IPS DF 6.9 (cell line): ENCODE measurements around the gene IGFN1.

ENCODE experiments used
- DNase-seq: peaks from one replicate; pipeline ENCODE4 v3.0.0-alpha.2; 2013; ENCODE audit warnings: low read depth, low spot score
- H3K27ac ChIP-seq: one replicate; pipeline ENCODE4 v1.5.1; 2013; ENCODE audit warnings: low read length, control low read depth
- H3K27me3 ChIP-seq: 2 replicates; pipeline ENCODE4 v1.6.1; 2013; ENCODE audit warnings: mild to moderate bottlenecking, low read length; ENCODE audit not compliant: control insufficient read depth, insufficient read depth
- H3K36me3 ChIP-seq: 2 replicates; pipeline ENCODE4 v1.6.1; 2013; ENCODE audit warnings: low read length; ENCODE audit not compliant: control insufficient read depth, insufficient read depth
- H3K4me1 ChIP-seq: 2 replicates; pipeline ENCODE4 v1.6.1; 2013; ENCODE audit warnings: low read length; ENCODE audit not compliant: control insufficient read depth, insufficient read depth
- H3K4me3 ChIP-seq: 2 replicates; pipeline ENCODE4 v1.5.1; 2013; ENCODE audit warnings: mild to moderate bottlenecking, low read length
- H3K9me3 ChIP-seq: 2 replicates; pipeline ENCODE4 v1.6.1; 2013; ENCODE audit warnings: low read length, inconsistent platforms; ENCODE audit not compliant: control insufficient read depth, insufficient read depth
- WGBS: extraction: QIAGEN DNeasy Blood & Tissue Kit; methylation state at CpG from one replicate; pipeline ENCODE4 v1.1.7; 2013; ENCODE audit warnings: mixed read lengths, missing lambda C conversion rate; ENCODE audit not compliant: insufficient read length, insufficient coverage; 5-methylcytosine and 5-hydroxymethylcytosine counted together

Gene IGFN1

GRCh38 chr1:201205036-201205435, 14.4 kb downstream of the IGFN1 start:
- Histone ChIP-seq H3K4me1 (no peaks in the 10 kb centered on the region), H3K36me3 (no peaks in the 10 kb centered on the region), H3K9me3 (no peaks in the 10 kb centered on the region), H3K27ac (no peak overlapping the region), H3K27me3 (no peaks in the 10 kb centered on the region), H3K4me3 (no peak overlapping the region)
- DNase-seq: no peak
- WGBS: no CpG with 5 or more reads among the region's 13 CpGs

GRCh38 chr1:201206176-201206575, 15.6 kb downstream of the IGFN1 start:
- H3K9me3 ChIP-seq: no peaks in the 10 kb centered on the region
- no peaks in the 10 kb centered on the region for H3K27me3 ChIP-seq
- no peak for DNase-seq
- H3K4me1 ChIP-seq: no peaks in the 10 kb centered on the region
- H3K27ac ChIP-seq: no peak overlapping the region
- H3K36me3 ChIP-seq: no peaks in the 10 kb centered on the region
- WGBS: no CpG with 5 or more reads among the region's 4 CpGs
- no peak overlapping the region for H3K4me3 ChIP-seq

DNA sequence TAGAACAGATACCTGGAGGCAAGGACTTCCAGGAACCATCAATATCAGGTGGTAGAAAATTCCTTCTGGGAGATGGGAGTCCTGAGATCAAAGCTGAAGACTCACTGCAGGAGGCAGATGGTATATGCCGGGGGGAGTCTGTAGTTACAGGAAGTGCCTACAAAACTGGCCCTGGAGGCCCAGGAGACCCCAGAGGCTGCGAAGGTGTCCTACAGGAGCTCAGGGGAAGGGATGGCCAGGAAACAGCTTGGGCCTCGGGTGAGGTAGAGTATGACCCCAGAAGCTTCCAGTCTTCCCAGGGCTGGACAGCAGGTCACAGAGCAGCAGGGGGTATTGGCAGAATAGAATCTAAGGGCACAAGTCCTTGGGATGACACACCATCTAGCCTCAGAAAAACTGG, 16.4 kb downstream of the IGFN1 start:
- no CpG with 5 or more reads among the region's 3 CpGs for WGBS
- H3K4me3 ChIP-seq: no peak overlapping the region
- H3K36me3 ChIP-seq: no peaks in the 10 kb centered on the region
- H3K9me3 ChIP-seq: no peaks in the 10 kb centered on the region
- no peak for DNase-seq
- no peaks in the 10 kb centered on the region; the same call in 1 of the 2 replicates for H3K27me3 ChIP-seq
- no peak overlapping the region for H3K27ac ChIP-seq
- H3K4me1 ChIP-seq: no peaks in the 10 kb centered on the region

DNA sequence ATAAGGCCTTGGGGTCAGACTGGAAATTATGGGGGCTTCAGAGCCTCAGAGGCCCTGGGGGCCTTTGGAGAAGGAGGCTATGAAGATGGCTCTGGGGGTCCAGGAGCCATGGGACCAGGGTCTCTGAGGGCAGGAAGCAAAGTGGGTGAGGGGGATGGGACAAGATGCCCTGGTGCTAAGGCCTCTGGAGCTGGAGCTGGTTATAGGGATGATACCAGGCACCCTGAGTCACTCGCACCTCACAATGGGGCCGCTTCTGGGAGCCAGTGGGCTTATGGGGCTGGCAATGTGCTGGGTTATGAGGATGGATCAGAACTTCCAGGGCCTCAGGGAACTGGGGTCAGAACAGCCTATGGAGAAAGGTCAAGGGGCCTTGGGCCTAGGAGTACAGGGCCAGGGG, 17.6 kb downstream of the IGFN1 start:
- H3K36me3 ChIP-seq: no peaks in the 10 kb centered on the region
- no peak for DNase-seq
- no peaks in the 10 kb centered on the region for H3K9me3 ChIP-seq
- H3K4me3 ChIP-seq: no peak overlapping the region
- WGBS: no CpG with 5 or more reads among the region's 2 CpGs
- H3K27me3 ChIP-seq: no peaks in the 10 kb centered on the region; the same call in 1 of the 2 replicates
- no peak overlapping the region for H3K27ac ChIP-seq
- H3K4me1 ChIP-seq: no peaks in the 10 kb centered on the region

DNA sequence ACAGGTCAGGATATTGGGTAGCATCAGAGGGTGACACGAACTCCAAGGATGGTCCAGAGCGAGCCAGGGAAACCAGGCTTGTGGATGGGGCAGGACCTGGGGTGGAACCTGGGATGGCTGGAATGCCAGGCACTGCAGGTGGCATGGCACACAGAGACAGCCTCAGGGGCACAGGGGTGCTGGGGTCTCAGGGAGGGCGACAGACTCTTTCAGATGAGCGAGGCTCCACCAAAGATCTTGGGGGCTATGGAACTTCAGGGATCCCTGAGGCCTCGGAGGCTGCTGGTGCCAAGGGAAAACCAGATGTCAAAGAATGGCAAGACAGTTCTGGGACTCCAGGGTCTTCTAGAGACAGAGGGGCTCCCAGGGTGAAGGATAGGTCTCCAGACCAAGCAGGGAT, 21.4 kb downstream of the IGFN1 start:
- Histone ChIP-seq H3K9me3 (no peaks in the 10 kb centered on the region), H3K36me3 (no peaks in the 10 kb centered on the region), H3K27me3 (no peaks in the 10 kb centered on the region; the same call in 1 of the 2 replicates), H3K27ac (no peak overlapping the region), H3K4me3 (no peak overlapping the region), H3K4me1 (no peaks in the 10 kb centered on the region)
- no CpG with 5 or more reads among the region's 5 CpGs for WGBS
- no peak for DNase-seq

DNA sequence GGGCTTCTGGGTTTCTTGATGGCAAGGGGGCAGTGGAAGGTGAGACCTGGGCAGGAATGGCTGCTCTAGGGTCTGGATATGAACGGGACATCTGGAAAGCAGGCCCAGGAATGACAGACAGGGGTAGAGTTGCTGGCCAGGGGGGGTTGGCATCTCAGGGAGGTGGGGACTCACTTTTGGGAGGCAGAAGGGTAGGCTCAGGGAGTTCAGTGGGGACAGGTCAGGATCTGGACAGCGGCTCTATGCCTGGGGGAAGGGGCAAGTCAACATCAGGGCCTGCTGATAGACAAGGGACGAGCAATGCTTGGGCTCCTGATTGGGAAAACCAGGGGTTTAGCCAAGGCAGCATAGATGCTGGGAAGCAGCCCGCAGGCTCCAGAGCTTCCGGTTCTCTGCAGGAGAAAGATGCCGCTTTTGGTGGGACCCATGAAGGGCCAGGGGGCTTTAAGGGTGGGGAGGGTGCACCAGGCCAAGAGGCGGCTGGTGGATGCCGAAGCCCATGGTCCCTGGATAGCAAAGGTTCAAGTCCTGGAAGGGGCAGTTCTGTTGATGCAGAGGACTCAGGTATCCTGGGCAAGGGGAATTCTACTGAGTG, 21.9 kb downstream of the IGFN1 start:
- Histone ChIP-seq H3K27me3 (no peaks in the 10 kb centered on the region; the same call in 1 of the 2 replicates), H3K9me3 (no peaks in the 10 kb centered on the region), H3K4me3 (no peak overlapping the region), H3K4me1 (no peaks in the 10 kb centered on the region), H3K36me3 (no peaks in the 10 kb centered on the region), H3K27ac (no peak overlapping the region)
- no CpG with 5 or more reads among the region's 8 CpGs for WGBS
- no peak for DNase-seq

DNA sequence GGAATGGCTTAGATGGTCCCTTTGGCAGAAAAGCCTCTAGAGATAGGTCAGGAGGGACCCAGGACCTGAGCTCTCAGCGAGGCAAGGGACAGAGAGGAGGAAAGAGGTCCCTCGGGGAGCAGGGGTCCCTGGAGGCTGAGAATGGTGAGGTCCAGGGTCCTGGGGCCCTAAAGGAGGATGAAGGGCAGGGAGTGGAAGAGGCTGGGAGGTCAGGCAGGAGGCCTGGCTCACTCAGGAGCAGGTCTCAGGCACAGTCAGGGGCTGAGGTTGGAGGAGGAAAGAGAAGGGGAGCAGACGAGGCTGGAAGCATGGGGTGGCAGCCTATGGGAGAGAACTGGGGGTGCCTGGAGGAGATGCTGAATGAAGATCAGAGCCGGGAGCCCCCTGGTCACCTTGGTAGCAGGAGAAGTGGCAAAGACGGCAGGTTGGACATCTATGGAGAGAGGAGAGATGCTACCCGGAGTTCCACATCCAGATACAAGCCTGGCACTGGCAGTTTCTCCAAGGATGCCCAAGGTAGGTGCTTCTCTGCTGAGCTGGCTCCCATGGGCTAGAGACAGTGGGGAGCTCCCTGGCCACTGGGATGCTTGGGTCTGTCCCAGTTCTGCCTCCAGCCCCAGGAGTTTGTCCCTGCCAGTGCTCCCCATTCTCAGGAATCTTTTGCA, 22.6 kb downstream of the IGFN1 start:
- no CpG with 5 or more reads among the region's 6 CpGs for WGBS
- no peaks in the 10 kb centered on the region for H3K4me1 ChIP-seq
- no peak for DNase-seq
- no peaks in the 10 kb centered on the region for H3K9me3 ChIP-seq
- no peak overlapping the region for H3K4me3 ChIP-seq
- H3K27me3 ChIP-seq: no peaks in the 10 kb centered on the region; the same call in 1 of the 2 replicates
- H3K27ac ChIP-seq: no peak overlapping the region
- no peaks in the 10 kb centered on the region for H3K36me3 ChIP-seq

GRCh38 chr1:201213926-201214325, 23.3 kb downstream of the IGFN1 start:
- no CpG with 5 or more reads among the region's 7 CpGs for WGBS
- H3K27me3 ChIP-seq: no peaks in the 10 kb centered on the region; the same call in 1 of the 2 replicates
- H3K36me3 ChIP-seq: no peaks in the 10 kb centered on the region

DNA sequence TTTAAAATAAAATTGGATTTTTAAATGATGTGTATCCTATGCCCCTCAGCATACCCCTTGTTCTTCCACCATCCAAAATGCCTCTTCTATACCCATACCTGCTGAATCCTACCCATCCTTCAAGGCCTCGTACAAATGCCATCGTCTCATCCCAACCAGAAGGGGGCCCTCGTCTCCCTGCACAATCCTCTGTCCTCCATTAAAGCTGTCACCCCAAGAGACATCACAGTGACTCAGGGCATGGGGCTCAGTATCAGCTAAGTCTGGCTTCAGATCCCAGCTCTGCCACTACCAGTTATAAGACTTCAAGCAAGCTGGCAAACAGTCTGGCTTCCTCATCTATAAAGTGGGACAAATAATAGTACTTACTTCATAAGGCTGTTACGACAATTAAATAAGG, 23.8 kb downstream of the IGFN1 start:
- no peak overlapping the region for H3K27ac ChIP-seq
- WGBS: no CpG with 5 or more reads among the region's 4 CpGs
- H3K27me3 ChIP-seq: no peaks in the 10 kb centered on the region; the same call in 1 of the 2 replicates
- H3K36me3 ChIP-seq: no peaks in the 10 kb centered on the region
- no peaks in the 10 kb centered on the region for H3K4me1 ChIP-seq
- no peak overlapping the region for H3K4me3 ChIP-seq
- H3K9me3 ChIP-seq: no peaks in the 10 kb centered on the region
- peak; percentile 33 for DNase-seq

More at GRCh38 chr1:201213926-201214325, 23.3 kb downstream of the IGFN1 start:
- no peak overlapping the region for H3K27ac ChIP-seq
- H3K4me1 ChIP-seq: no peaks in the 10 kb centered on the region
- H3K4me3 ChIP-seq: no peak overlapping the region
- no peak for DNase-seq
- no peaks in the 10 kb centered on the region for H3K9me3 ChIP-seq

DNA sequence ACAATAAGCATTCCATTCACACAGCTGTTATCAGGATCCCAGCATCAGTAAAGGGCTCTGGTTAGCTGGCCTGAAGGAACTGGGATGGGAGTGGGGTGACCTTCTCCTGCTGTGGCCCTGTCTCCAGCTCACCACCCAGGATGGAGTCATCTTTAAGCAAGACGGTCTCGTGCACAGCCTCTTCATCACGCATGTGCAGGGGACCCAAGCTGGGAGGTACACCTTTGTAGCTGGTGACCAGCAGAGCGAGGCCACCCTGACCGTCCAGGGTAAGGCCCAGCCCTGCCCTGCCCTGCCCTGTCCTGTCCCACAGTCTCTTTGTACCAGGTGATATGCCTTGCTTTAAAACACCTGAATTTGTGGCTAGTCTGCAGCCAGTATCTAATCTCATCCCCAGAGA, 24.3 kb downstream of the IGFN1 start:
- DNase-seq: no peak
- no peak overlapping the region for H3K27ac ChIP-seq
- no peak overlapping the region for H3K4me3 ChIP-seq
- no peaks in the 10 kb centered on the region for H3K36me3 ChIP-seq
- no peaks in the 10 kb centered on the region for H3K4me1 ChIP-seq
- no peaks in the 10 kb centered on the region for H3K9me3 ChIP-seq
- no CpG with 5 or more reads among the region's 5 CpGs for WGBS
- H3K27me3 ChIP-seq: no peaks in the 10 kb centered on the region; the same call in 1 of the 2 replicates
